ENCODE results near the gene ATP8B1.

ATP8B1 gene

GRCh38 chr18:57733861-57734260 is 69.3 kb downstream of the ATP8B1 start:
- no peaks in the 10 kb centered on the region for H3K9me3 ChIP-seq (ENCODE audit: insufficient read depth, low read length, severe bottlenecking)
- H4K20me1 ChIP-seq (ENCODE audit: insufficient read depth, low read length) = no peaks in the 10 kb centered on the region; the same call in 1 of the 2 replicates
- TF ChIP-seq CTCF (IDR thresholded peaks at IDR 0.05; ENCODE audit: borderline replicate concordance, extremely low read depth, low read length, poor library complexity, severe bottlenecking) = no peak
- TF ChIP-seq EZH2 (IDR thresholded peaks at IDR 0.05; ENCODE audit: borderline replicate concordance, low read depth, low read length, severe bottlenecking) = no peak
- H3K36me3 ChIP-seq (ENCODE audit: insufficient read depth, low read length) = no peaks in the 10 kb centered on the region
- no peak overlapping the region for H2AFZ ChIP-seq (ENCODE audit: low read depth, low read length)
- no peak overlapping the region for H3K27ac ChIP-seq (ENCODE audit: low read length)
- H3K4me2 ChIP-seq (ENCODE audit: insufficient read depth, low read length) = no peak overlapping the region
- no peaks in the 10 kb centered on the region for H3K79me2 ChIP-seq (ENCODE audit: insufficient read depth, low read length)
- ATAC-seq (ENCODE audit: insufficient read depth, low read depth) = no peak
- no peak for DNase-seq
- no peaks in the 10 kb centered on the region for H3K4me1 ChIP-seq (ENCODE audit: insufficient read depth, low read length)
- H3K4me3 ChIP-seq (ENCODE audit: low read depth in 1 of 2, low read length in 2 of 2) = no peak overlapping the region
- no peaks in the 10 kb centered on the region for H3K27me3 ChIP-seq (ENCODE audit: insufficient read depth, low read length, poor library complexity)
- H3K9ac ChIP-seq (ENCODE audit: low read depth, low read length) = no peak overlapping the region

- H3K79me2 ChIP-seq (ENCODE audit: insufficient read depth, low read length) = no peaks in the 10 kb centered on the region
- H3K9ac ChIP-seq (ENCODE audit: low read depth, low read length) = no peak overlapping the region
- no peaks in the 10 kb centered on the region for H3K9me3 ChIP-seq (ENCODE audit: insufficient read depth, low read length, severe bottlenecking)
- no peaks in the 10 kb centered on the region for H3K4me1 ChIP-seq (ENCODE audit: insufficient read depth, low read length)
- no peak overlapping the region for H3K4me2 ChIP-seq (ENCODE audit: insufficient read depth, low read length)
- H3K27ac ChIP-seq (ENCODE audit: low read length) = no peak overlapping the region
- no peaks in the 10 kb centered on the region for H4K20me1 ChIP-seq (ENCODE audit: insufficient read depth, low read length)
- no peak for DNase-seq
- no peaks in the 10 kb centered on the region for H3K27me3 ChIP-seq (ENCODE audit: insufficient read depth, low read length, poor library complexity)
- H3K36me3 ChIP-seq (ENCODE audit: insufficient read depth, low read length) = no peaks in the 10 kb centered on the region
- TF ChIP-seq CTCF (IDR thresholded peaks at IDR 0.05; ENCODE audit: borderline replicate concordance, extremely low read depth, low read length, poor library complexity, severe bottlenecking) = no peak
- TF ChIP-seq EZH2 (IDR thresholded peaks at IDR 0.05; ENCODE audit: borderline replicate concordance, low read depth, low read length, severe bottlenecking) = no peak
- H2AFZ ChIP-seq (ENCODE audit: low read depth, low read length) = no peak overlapping the region
- ATAC-seq (ENCODE audit: insufficient read depth, low read depth) = no peak
- no peak overlapping the region for H3K4me3 ChIP-seq (ENCODE audit: low read depth in 1 of 2, low read length in 2 of 2)
These were observed 73.0 kb downstream of the ATP8B1 start for GRCh38 chr18:57730146-57730545.

GRCh38 chr18:57728941-57729511 is 74.1 kb downstream of the ATP8B1 start:
- DNase-seq = no peak
- Histone ChIP-seq H3K9ac (ENCODE audit: low read depth, low read length) (no peak overlapping the region), H2AFZ (ENCODE audit: low read depth, low read length) (no peak overlapping the region), H3K4me2 (ENCODE audit: insufficient read depth, low read length) (no peak overlapping the region), H3K36me3 (ENCODE audit: insufficient read depth, low read length) (no peaks in the 10 kb centered on the region), H3K9me3 (ENCODE audit: insufficient read depth, low read length, severe bottlenecking) (no peaks in the 10 kb centered on the region), H4K20me1 (ENCODE audit: insufficient read depth, low read length) (no peaks in the 10 kb centered on the region), H3K27ac (ENCODE audit: low read length) (no peak overlapping the region), H3K27me3 (ENCODE audit: insufficient read depth, low read length, poor library complexity) (no peaks in the 10 kb centered on the region), H3K79me2 (ENCODE audit: insufficient read depth, low read length) (no peaks in the 10 kb centered on the region), H3K4me3 (ENCODE audit: low read depth in 1 of 2, low read length in 2 of 2) (no peak overlapping the region), H3K4me1 (ENCODE audit: insufficient read depth, low read length) (no peaks in the 10 kb centered on the region)
- no peak for TF ChIP-seq EZH2 (IDR thresholded peaks at IDR 0.05; ENCODE audit: borderline replicate concordance, low read depth, low read length, severe bottlenecking)
- no peak for TF ChIP-seq CTCF (IDR thresholded peaks at IDR 0.05; ENCODE audit: borderline replicate concordance, extremely low read depth, low read length, poor library complexity, severe bottlenecking)
- ATAC-seq (ENCODE audit: insufficient read depth, low read depth) = no peak

Data from DND-41 (cell line).